NCI-H2196 (cell line): ENCODE measurements around the gene FSHR.

ENCODE experiments used
- DNase-seq: peaks from one replicate; lab custom pipeline; 2025; ENCODE audit not compliant: unreplicated experiment; lab: John Stamatoyannopoulos, UW

Gene FSHR

DNA sequence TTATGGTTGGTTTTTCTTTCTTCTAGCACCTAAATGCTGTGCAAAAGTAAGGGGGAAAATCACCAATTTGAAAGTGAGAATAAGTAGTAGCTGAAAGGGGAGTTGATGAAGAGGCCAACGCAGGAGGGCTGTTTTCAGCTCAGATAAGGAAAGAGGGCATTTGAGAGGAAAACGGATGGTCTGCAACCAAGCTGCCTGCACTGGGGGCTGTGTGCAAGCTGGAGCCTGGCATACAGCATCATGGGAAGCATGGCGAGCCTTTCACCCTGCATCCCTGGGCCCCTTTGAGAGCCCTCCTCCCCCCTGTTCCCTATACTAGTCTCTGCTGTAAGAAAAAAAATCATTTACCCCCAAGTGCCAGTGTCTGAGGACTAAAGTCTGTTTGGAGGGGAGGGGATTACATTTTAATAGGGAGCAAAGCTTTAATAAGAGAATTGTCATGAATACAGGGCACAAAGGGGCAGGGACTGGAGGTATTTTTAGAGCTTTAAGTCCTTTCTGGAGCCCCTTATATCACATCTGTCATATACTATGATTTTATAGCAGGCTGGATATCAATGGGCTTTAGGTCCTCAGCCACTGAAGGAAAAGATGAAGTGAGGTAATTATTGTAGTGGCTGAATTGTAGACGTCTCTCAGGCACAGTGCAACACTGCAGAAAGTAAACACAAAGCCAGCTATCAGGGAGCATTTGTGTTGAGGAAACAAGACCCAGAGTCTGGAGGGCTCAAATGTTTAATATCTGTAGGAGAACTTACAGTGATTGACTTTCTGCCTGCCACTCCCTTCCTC lies 120.7 kb downstream of the FSHR start:
- no peak for DNase-seq

DNA sequence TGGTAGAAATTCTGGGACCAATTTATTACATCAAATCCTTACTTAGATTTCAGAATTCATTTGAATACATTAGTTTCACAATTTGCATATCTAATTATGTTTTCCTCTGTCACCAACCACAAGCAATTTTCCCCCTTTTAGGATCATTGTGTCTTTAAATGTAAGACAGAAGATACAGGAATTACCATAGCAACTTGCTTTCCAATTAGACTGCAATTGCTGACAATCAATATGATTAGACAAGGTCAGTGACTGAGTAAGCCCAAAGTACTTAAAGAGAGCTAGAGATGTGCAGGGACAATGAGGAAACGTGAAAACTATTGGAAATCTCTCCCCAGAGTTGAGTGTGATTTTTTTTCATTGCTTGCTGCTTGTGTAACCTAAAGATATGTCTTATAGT lies 121.4 kb downstream of the FSHR start:
- no peak for DNase-seq

DNA sequence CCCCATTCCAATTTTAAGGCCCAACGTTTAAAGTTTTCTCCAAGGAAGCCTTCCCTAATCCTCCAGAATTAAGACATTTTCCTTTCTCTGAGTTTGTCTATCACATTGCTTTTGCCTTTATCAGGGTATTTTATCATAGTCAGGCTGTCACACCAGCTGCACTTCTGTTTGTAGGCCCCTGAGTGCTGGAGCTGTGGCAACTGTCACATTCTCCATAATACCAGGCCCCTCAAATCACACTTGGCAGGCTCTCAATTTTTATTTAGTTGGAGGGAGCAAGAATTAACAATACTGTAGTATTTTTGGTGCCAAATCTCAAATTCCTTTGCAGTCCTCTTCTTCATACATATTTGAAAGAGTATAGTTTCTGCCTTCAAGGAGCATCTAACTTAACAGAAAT lies 122.2 kb downstream of the FSHR start:
- no peak for DNase-seq

DNA sequence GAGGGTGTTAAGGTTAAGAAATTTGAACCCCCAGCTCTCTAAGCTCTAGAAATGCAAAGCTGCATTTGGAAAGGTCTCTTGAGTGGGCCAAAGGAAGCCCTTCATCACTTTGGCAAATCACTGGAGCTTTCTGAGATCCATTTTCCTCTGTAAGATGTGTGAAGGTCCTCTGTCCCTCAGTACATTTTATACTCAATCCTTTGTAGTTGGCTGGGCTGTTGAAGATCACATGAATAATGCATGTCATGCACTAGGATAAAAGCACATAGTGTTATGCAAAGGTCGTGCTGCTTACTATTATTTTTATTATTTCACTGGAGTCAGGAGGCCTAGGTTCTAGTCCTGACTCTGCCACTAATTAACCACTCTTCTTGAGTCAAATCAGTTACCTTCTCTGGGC lies 124.9 kb downstream of the FSHR start:
- DNase-seq: no peak

DNA sequence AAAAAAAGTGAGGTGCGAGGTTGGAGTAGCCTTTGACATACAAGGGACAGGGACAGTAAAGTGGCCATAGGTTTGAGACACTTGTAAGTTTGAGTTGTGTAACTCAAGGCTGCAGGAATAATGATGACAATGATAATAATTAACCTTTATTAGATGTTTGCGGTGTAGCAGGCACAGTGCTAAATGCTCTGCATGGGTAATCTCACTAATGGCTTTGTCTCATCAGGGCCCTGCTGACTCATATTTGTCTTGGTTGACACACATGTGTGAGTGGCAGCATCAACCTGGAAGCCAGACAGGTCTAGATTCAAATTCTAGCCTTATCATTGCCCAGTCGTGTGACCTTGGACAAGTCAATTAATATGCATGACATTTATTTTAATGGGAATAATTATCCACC lies 126.2 kb downstream of the FSHR start:
- DNase-seq: no peak

DNA sequence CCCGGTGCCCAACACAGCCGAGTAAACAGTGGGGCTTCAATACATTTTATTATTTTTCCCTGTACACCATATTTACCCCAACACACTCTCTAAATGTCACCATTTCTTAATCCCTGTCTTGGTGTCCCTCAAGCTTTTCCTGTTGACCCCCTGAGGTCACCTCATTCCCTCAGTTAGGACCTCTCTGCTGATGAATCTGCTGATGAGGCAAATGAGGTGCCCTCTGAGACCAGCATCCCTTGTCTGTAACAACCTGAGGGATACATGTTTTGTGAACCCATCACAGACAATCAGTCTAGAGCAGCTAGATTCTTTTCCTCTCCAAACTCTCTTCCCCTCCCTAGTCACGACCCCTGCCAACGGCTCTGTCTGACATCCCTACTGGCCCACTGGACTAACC lies 127.6 kb downstream of the FSHR start:
- no peak for DNase-seq

DNA sequence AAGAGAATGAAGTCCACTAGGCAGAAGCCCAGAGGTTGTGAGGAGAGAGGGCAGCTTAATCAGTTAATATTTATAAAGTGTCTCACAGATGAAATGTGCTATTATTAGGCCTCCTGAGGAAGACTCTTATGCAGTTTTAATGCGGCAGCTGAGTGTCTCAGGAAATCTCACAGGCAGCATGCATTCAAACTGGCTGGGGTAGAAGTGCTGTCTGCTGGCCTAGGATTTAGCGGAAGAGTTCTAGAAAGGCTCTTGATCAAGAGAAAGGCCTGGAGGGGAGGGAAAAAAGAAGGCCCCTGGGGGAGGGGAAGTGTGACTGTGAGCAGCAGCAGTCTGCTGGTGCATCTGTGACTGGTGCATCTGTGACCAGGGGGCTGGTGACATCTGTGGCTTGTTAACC lies 133.0 kb downstream of the FSHR start:
- no peak for DNase-seq

DNA sequence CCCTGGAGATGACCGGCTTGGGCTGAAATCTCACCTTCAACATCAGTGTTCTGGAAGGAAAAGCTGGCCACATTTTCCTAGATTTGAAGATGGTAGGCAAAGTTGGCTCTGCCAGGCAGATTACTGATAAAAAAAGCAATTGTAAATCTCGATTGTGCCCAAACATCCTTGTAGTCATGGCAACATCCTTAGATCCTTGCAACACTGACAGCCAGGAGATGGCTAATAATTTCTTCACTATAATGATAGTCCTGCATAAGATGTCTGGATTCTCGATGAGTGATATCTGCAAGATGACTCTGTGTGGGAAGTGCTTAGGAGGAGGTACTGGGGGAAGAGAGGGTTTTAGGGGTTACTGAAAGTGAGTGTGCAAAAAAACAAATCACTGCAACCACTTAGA lies 149.1 kb downstream of the FSHR start:
- no peak for DNase-seq

DNA sequence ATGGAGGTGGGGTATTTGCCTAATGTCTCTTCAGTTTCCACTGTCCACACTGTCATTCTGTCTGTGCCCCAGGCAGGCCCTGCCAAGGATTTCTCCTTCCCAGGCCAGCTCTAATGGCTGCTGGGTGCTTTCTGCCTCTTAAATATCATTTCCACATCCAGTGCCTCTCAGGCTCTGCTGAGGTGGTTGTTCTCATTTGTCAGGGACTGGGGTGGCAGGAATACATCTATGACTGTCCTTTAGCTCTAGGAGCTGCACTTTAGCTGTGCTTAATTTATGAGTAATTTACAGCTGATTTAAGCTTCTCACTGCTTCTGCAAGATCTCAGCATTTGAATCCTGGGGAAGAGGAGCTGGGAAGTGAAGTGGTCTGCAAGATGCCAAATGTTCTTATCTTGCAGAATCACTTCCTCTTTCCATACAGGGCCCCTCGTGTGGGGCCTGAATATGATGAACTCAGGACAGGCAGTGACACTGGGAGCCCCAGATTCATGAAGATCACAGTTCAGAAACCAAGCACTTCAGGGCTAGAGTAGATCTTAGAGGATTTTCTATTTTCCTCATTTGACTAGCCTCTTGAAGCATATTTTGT lies 150.2 kb downstream of the FSHR start:
- DNase-seq: no peak

DNA sequence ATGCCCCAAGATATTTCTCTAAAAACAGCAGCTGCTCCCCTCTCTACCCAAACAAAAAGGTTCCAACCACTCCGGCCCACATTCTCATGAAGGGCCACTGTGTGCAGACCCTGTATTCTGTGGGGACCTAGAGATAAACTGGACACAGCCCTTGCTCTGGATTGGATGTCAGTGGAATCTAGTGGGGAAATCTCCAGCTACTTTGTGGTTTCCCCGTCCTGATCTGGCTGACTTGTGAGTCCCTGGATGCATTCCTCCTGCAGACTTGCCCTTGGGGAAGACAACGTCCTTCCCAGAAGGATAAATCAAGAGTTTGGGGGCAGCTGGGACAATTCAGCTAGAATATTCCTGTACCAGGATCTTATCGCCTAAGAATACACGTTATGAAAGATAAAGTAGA lies 151.1 kb downstream of the FSHR start:
- no peak for DNase-seq

DNA sequence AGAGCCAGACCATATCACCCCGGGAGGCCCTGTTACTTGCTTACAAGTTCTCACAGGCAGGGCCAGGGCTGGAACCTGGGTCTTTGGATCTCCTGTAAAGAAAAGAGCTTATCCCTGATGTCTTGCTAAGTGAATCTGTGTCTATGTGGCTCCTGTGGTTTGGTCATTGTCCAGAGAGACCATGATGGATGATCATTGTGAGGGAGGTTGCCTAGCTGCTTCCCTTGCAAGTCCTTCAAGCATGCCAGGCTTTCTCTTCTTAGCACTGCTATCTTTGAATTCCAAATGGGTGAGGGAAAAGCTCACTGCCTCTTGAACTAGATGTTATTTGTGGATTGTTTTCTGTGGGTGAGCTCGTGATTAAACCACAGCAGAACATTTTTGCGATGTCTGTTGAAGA lies 151.6 kb downstream of the FSHR start:
- DNase-seq: no peak

DNA sequence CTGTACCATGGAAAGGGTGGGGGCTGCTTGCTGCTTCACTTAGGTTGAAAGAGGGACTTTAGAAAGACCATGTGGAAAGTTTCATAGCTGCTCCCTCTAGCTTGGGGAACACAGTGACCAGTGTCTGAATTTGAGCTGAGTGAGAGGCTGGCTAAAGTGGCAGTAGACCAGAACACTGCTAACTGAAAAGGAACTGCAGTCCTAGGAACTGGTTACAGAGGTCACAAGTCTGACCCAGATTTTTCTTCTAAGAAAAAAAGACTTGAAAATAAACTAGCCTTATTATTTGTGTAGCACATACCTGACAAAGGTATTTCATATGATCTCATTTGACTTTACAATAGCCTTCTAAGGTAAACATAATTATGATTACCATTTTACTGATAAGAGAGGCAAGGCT lies 153.6 kb downstream of the FSHR start:
- no peak for DNase-seq

DNA sequence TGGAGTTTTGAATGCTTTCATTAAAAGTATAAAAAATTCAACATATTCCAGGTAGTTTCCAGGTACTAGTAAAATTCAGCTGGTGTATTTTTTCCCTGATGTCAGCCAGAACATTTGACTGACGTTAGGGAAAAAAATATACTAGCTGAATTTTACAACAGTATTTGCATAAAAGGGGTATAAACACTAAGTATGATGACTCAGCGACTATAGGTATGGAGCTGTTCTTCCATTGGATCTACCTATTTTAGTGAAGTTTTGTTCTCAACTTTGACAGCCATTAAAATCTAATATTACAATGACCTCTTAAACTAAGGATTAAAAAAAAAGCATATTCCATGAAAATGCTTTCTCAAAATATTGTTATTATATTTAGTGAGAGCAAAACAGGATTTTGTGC lies 155.9 kb downstream of the FSHR start:
- DNase-seq: no peak

DNA sequence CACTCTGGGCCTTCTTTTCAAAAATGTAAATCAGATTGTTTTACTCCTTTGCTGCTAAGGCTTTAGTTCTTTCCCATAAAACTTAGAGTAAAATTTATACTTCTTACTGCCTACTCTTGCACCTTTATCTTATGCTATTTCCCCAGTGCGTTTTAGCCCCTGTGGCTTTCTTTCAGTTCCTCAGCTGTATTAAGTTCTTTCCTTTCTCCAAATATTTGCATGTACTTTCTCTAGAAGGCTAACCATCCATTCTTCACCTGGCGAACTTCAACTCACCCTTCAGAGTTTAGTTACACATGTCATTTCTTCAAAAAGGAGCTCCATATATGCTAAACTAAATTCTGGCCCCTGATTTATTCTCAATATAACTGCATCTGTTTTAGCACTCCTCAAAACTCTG lies 160.7 kb downstream of the FSHR start:
- no peak for DNase-seq

DNA sequence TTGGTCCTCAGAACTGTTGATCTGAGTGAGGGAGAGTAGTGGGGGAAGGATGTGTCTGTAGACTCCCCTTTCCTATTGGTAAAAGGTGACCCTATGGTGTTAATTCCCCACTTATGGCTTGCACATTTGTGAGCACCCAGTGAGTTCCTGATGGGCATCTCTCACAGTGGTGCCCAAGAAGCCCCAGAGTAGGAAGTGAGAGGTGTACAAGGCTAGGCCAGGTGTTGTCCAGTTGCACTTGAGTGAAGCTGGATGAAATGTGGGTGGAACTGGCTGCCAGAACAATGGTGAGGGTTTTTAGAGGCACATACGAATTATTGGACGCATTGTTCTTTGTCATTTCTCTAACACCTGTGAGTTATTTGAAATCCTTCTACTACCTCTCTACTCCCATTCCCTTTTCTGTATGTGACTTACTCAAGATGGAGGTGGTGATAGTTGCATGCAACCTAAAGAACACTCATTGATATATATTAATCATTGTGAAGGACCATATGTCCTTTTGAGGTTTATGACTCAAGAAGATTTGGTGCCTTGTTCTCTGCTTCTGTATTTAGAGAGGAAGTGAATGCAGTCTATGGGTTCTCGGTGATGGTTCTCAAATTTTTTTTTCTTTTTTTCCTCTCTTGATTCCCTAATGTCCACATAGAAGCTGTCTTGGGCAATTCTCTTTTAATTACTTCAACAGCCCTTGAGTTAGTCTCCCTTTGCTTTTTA lies 162.7 kb downstream of the FSHR start:
- no peak for DNase-seq

DNA sequence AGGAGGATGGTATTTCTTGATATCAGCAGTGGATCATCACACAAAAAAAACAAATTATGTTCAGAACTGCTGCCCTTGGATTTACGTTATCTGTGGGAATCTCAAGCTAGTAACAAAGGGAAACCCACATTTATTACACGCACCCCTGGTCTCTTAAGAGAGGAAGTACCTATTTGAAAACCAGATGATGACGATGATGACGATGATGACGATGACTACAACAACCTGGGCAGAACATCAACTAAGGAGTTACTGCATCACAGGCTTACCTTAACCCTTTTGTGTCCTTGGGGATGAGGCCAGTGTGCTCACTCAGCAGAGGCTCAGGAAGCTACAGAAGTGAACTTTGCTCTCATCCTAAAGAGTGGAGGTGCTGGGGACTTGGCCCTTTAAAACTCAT lies 169.4 kb downstream of the FSHR start:
- no peak for DNase-seq

DNA sequence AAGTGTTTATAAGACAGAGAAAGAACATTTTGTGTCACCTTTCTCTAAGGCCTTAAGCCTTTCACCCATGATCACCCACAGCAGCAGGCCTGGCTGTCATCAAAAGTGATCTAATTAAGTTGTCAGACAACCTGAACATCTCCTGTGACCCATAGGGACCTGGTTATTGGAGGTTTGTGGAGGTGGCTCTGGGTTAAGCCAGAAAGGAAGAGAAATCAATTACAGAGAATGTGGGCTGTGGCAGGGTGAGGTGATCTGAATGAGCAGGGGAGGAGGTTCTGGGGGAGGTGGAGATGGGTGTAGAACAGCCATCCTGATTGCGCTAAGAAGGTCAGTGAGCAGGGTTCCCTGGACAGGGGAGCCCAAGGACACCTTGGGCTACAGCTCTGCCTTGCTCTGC lies 170.8 kb downstream of the FSHR start:
- DNase-seq: no peak

DNA sequence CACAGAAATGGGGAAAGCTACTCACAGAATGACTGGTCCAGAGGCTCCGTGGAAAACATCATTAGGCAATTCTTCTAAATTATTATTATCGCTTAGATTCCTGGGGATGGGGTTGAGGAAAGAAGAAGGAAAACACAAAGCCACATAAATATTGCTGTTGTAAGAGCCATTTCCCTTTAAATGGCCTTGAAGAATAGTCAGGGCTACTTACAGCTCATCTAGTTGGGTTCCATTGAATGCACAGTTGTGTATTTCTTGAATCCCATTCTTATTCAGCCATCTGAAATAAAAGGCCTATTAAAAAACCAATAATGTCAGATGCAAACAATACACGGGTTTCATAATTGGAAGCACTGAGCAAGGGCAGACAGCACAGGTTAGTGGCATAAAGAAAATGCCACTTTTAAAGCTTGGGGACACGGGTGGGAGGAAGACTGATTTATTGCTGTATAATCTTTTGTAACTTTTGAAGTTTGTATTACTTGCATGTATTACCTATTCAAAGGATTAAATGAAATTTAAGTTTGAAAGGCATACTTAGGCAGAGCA lies 171.4 kb downstream of the FSHR start:
- no peak for DNase-seq

DNA sequence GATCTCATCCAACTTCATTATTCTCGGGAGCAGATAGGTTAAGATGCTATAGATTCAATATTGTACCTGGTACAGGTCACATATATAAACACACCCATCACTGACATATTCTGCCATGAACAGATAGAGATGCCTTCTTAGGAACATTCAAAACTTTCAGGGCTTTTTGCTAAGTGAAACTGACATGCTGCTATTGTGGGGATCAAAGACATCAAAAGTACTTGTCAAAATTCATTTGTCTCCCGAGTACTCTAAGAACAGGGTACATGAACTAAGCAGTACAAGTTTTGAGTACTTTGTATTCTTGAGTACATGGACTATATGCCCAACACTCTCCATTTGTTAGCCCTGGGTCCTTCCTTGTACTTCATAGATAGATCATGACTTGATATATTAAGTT lies 173.5 kb downstream of the FSHR start:
- DNase-seq: no peak

DNA sequence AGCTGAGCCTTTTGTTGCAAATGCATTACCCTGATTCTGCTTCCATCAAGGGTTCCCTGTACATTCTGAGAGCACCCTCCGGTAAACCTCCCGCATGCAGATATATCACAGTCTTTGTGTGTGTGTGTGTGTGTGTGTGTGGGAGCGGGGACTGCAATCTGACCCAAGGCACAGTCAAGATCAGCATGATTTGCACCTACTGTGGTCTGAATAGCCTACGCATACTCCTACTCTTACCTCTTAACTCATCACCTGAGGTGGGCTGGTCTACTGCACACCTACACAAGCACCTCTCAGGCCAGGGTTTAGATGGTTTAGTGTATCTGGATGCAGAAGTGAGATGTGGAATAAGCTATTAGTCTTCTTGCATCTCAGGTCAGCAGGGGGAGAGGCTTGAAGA lies 174.6 kb downstream of the FSHR start:
- no peak for DNase-seq

DNA sequence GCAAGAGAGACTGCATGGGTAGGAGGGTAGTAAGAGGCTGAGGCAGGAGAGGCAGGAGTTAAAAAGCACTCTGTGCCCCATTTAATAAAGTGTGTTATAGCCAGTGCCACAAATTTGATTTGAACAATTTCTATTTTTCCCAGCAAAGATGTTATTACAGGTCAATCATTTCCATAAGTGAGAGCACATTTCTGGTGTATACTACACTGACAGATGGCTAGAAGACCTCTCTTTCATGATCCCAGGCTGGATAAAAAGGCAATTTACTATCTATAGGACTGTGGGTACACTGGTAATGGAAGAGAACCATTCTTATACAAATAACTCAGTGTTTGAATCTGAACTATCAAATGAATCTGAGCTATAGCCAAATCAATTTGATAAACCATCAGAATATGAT lies 176.2 kb downstream of the FSHR start:
- no peak for DNase-seq

DNA sequence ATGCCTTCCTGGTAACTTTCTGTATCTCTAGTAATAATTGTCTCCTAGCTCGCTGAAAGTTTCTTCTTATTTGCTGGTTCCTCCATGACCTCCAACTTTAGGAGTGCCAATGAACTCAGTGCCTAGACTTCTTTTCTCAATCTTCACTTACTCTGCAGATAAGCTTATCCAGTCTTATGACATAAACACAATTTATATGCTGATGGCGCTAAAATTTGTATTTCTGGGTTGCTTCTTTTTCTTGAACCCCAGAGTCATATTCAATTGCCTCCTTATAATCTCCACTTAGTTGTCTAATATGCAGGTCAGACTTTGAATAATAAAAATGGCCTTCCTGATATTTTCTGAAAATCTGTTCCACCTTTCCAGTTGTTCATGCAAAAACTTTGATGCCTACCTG lies 182.5 kb downstream of the FSHR start:
- DNase-seq: no peak
